Hepatocyte (in vitro differentiated cells): ENCODE data around the gene MRTFB.

ENCODE experiments used
- CTCF ChIP-seq: fragments of 200-600 bp; sonication (generic); IDR thresholded peaks from 2 replicates; pipeline ENCODE4 v1.5.1; 2016; ENCODE audit warnings: antibody characterized with exemption, mild to moderate bottlenecking; ENCODE audit not compliant: poor library complexity
- EZH2 ChIP-seq: fragments of 200-600 bp; sonication (generic); IDR thresholded peaks from 2 replicates; pipeline ENCODE4 v1.6.1; 2016; ENCODE audit warnings: antibody characterized with exemption, mild to moderate bottlenecking, borderline replicate concordance

GRCh38 chr16:14062261-14062660 is 8.9 kb upstream of the MRTFB start:
- TF ChIP-seq CTCF (no peak), EZH2 (no peak)
